SK-N-MC (cell line): ENCODE measurements around the gene DHCR7.

Experiments
- EZH2 ChIP-seq: fragments of 200-600 bp; sonication (generic); IDR thresholded peaks from one replicate; pipeline ENCODE4 v1.6.1; 2017; ENCODE audit warnings: antibody characterized with exemption
- POLR2AphosphoS5 ChIP-seq: IDR thresholded peaks from 2 replicates; pipeline ENCODE4 v1.6.1; 2012; ENCODE audit warnings: mild to moderate bottlenecking, low read depth, low read length, borderline replicate concordance

DNA sequence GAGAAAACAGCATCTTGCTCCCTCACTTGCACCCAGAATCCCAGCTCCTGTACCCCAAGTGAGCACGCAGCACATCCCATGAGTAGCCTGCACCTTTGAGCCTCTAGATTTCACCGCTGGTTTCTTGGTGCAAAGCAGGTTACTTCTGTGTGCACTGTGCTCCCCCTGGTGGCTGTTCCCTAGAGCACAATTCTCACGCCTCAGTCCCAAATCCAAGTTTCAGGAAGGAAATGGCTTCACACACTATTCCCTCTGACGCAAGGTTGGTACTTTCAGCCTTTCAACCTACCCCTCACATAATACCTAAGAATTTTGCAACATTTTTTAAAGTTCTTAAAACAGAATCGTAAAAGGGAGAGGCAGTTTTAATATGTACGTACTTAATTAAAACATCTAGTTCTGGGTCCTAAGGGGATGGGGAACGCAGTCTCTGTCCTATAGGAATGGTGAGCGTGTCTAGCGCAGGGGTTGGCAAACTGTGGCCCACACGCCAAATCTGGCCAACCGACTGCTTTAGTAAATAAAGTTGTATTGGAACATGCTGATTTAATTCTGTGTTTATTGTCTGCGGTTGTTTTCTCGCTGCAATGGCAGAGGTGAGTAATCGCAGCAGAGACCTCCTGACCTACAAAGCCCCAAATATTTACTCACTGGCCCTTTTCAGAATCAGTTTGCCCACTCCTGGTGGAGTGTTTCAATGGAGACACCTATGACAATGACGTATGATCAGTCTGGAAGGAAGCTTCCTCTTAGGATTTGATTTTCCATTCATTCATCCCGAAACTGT is 27.5 kb downstream of the DHCR7 start:
- TF ChIP-seq EZH2 (no peak), POLR2AphosphoS5 (no peak)
